ENCODE results near the gene NUDT3.
"Not testable (repeated sequence)": the region's sequence is repeated elsewhere in the genome, so short reads cannot be mapped to it uniquely, and the experiment has no call there.

Gene NUDT3

DNA sequence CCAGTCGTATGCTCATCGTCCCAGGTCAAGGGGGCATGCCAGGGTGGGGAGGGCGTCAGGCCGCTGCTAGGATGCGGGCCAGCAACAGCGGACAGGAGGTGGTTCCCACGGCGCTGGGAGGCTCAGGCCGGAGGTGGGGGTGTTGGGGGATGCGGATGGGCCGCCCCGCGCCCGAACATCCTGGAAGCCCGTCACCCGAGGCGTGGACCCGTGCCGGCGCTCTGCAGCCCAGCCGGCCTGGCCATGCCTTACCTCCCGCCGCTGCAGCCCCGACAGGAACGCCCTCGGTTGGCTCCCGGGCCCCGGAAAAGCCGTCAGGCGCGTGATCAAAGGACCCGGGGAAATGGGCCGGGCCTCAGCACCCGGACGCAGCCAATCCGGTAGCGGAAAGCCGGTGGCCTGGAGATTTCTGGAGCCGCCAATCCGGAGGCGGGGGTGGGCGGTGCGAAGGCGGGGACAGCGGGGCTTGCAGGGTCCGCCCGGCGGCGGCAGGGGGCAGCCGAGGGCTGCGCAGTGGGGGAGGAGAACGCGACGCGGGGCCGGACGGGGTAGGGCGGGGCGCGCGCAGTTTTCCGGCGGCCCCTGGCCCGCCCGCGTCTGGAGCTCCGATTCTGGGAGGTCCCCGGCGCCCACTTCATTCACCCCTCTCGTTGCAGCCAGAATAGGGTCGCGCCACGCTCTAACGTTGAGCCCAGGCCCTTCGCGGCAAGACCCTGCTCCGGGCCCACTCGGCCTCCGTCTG is 143.6 kb downstream of the NUDT3 start, which contains the start of gene SMIM29:
TSS of gene SMIM29 (minus strand) at position 280 of the 742 bp plus-strand sequence. CDS start 1,215 bp downstream, outside the sequence.
- Histone ChIP-seq H3K9ac (ENCODE audit: low read length in 5 of 5) (peak within 1 kb of the TSS; percentile 63 to 95 (median 93)), H3K27me3 (ENCODE audit: control insufficient read depth in 5 of 5, insufficient read depth in 4 of 5, low read length in 5 of 5) (no peaks in the 10 kb centered on the region), H3K4me1 (ENCODE audit: control insufficient read depth in 5 of 5, insufficient read depth in 5 of 5, low read length in 5 of 5) (peaks cover 0 to 29% (median 25%) of the 10 kb centered on the region in 5 donors), H3K36me3 (ENCODE audit: control insufficient read depth in 5 of 5, insufficient read depth in 5 of 5, low read length in 5 of 5) (peaks cover 0 to 7% (median 3%) of the 10 kb centered on the region in 5 donors), H3K27ac (ENCODE audit: low read depth, low read length) (peak within 1 kb of the TSS; percentile 86), H3K4me3 (ENCODE audit: low read depth in 1 of 5, low read length in 5 of 5) (peak within 1 kb of the TSS; percentile 77 to 90 (median 86)), H3K9me3 (ENCODE audit: control insufficient read depth in 5 of 5, low read length in 5 of 5) (no peaks in the 10 kb centered on the region)

DNA sequence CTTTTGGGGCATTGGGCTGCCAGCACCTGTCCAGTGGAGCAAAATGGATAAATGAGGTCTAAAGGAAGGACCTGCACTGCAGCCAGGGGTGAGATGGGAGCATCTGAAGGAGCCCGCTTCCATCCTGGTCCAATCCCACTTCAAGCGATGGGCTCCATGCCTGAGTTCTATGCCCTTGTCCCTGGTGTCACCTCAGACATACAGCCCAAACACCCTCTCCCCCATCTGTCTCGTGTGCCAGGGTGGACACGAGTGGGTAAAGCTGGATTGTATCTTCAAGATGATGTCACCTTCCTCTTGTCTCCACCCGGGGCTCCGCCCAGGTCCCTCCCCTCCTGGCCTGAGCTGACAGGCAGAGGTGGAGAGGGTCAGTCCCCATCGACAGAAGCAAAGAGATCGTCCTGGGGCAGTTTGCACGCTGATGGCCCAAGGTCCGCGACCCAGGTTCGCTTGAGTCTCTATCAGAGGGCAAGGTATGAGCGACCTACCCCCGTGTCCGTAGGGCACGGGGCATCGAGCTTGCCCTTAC is 144.2 kb downstream of the NUDT3 start:
- Histone ChIP-seq H3K27me3 (ENCODE audit: control insufficient read depth in 5 of 5, insufficient read depth in 4 of 5, low read length in 5 of 5) (no peaks in the 10 kb centered on the region), H3K27ac (ENCODE audit: low read depth, low read length) (peak overlapping the region; percentile 86), H3K36me3 (ENCODE audit: control insufficient read depth in 5 of 5, insufficient read depth in 5 of 5, low read length in 5 of 5) (peaks cover 0 to 10% (median 3%) of the 10 kb centered on the region in 5 donors), H3K9ac (ENCODE audit: low read length in 5 of 5) (peak overlapping the region; percentile 38 to 93 (median 87)), H3K4me3 (ENCODE audit: low read depth in 1 of 5, low read length in 5 of 5) (peak overlapping the region; percentile 77 to 90 (median 86)), H3K9me3 (ENCODE audit: control insufficient read depth in 5 of 5, low read length in 5 of 5) (no peaks in the 10 kb centered on the region), H3K4me1 (ENCODE audit: control insufficient read depth in 5 of 5, insufficient read depth in 5 of 5, low read length in 5 of 5) (peaks cover 0 to 35% (median 28%) of the 10 kb centered on the region in 5 donors)

DNA sequence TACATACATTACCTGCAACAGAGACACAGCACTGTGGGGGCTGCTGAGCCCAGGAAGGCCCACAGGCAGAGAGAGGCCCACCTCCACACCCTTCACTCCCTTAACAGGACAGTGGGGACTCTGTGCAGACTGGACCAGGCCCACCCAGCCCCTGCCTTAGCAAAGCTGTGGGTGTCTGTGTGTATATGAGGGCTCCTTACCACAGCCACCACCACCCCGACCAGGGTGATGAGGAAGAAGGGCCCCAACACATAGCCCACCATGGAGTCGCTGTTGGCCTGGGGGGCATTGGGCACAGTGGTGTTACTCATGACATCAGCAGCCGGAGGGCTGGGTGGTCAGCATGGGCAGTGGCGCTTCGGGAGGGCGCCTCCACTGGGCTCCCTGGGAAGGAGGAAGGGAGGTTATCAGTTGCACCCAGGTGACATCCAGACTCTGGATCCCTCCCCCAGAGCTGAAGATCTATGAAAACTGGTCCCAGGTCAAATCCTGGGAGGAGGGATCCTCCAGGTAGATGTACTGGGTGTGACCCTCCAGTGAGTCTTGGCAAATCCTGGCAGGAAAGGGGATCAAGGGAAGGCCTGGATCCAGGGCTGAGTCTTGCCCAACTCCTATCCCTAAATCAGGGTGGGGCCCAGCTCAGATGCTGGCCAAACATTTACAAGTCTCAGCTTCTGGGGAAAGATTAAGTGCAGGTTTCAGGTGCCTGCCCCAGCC is 144.8 kb downstream of the NUDT3 start:
- H3K4me1 ChIP-seq (ENCODE audit: control insufficient read depth in 5 of 5, insufficient read depth in 5 of 5, low read length in 5 of 5): peaks cover 0 to 35% (median 28%) of the 10 kb centered on the region in 5 donors
- H3K27me3 ChIP-seq (ENCODE audit: control insufficient read depth in 5 of 5, insufficient read depth in 4 of 5, low read length in 5 of 5): no peaks in the 10 kb centered on the region
- peaks cover 0 to 13% (median 3%) of the 10 kb centered on the region in 5 donors for H3K36me3 ChIP-seq (ENCODE audit: control insufficient read depth in 5 of 5, insufficient read depth in 5 of 5, low read length in 5 of 5)
- H3K4me3 ChIP-seq (ENCODE audit: low read depth in 1 of 5, low read length in 5 of 5): peak overlapping the region in 3 of 5 donors; percentile 82 to 90 (median 86)
- H3K27ac ChIP-seq (ENCODE audit: low read depth, low read length): peak overlapping the region; percentile 86
- peak overlapping the region in 4 of 5 donors; percentile 86 to 93 (median 88) for H3K9ac ChIP-seq (ENCODE audit: low read length in 5 of 5)
- H3K9me3 ChIP-seq (ENCODE audit: control insufficient read depth in 5 of 5, low read length in 5 of 5): no peaks in the 10 kb centered on the region

DNA sequence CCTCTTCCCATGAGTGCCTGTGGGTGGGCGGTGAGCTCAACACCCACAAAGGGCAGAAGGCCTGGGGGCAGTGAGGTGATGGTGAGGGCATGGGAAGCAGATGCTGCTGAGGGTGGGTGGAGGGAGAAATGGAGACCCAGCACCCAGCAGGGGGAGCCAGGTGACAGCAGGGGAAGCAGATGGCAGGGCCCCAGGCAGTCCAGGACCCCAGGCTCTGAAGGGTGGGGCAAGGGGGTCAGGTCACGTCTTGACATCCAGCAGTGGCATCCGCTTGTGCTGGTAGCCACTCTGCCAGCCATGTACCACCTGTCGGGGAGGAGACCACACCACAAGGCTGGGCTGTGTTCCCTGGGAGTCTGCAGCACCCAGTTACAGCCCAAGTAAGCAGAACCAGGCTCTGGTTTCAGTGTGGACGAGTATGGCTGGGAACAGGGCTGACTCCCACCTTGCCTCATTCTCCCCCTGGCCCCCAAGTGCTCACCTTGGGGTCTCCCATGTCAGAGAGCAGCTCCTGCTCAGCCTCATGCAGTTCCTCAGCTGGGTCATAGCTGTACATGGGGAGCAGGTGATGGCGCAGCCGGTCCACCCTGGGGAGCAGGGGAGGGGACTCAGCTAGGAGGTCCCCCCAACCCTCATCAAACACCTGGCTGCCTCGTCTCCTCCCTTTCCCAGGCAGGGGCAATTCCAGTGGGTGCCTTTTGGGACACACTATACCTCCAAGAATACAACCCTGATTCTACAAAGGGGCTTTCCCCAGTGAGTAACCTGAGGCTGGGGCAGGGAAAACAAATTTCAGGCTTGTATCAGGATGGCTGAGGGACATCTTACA is 145.7 kb downstream of the NUDT3 start:
- Histone ChIP-seq H3K27ac (ENCODE audit: low read depth, low read length) (peak overlapping the region; percentile 13), H3K9me3 (ENCODE audit: control insufficient read depth in 5 of 5, low read length in 5 of 5) (no peaks in the 10 kb centered on the region), H3K36me3 (ENCODE audit: control insufficient read depth in 5 of 5, insufficient read depth in 5 of 5, low read length in 5 of 5) (peaks cover 0 to 22% (median 8%) of the 10 kb centered on the region in 5 donors), H3K9ac (ENCODE audit: low read length in 5 of 5) (peak overlapping the region in 1 of 5 donors; percentile 4), H3K27me3 (ENCODE audit: control insufficient read depth in 5 of 5, insufficient read depth in 4 of 5, low read length in 5 of 5) (no peaks in the 10 kb centered on the region), H3K4me3 (ENCODE audit: low read depth in 1 of 5, low read length in 5 of 5) (no peak overlapping the region), H3K4me1 (ENCODE audit: control insufficient read depth in 5 of 5, insufficient read depth in 5 of 5, low read length in 5 of 5) (peaks cover 0 to 35% (median 28%) of the 10 kb centered on the region in 5 donors)

DNA sequence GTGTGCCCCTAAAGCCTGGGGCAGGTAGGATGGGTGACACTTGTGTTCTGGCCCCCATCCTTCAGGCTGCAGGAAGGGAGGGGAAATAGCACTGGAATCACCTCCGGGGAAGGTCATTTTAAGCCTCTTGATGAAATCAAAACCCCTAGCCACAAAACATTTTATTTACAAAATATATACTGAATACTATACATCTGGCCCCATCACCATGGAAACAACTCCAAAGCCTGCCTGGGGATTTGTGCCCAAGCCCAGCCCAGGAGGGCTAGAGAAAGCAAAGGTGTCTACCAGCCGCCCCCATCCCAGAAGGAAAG is 146.3 kb downstream of the NUDT3 start:
- Histone ChIP-seq H3K4me1 (ENCODE audit: control insufficient read depth in 5 of 5, insufficient read depth in 5 of 5, low read length in 5 of 5) (peaks cover 0 to 35% (median 28%) of the 10 kb centered on the region in 5 donors), H3K9me3 (ENCODE audit: control insufficient read depth in 5 of 5, low read length in 5 of 5) (no peaks in the 10 kb centered on the region), H3K27me3 (ENCODE audit: control insufficient read depth in 5 of 5, insufficient read depth in 4 of 5, low read length in 5 of 5) (no peaks in the 10 kb centered on the region), H3K27ac (ENCODE audit: low read depth, low read length) (peak overlapping the region; percentile 13), H3K4me3 (ENCODE audit: low read depth in 1 of 5, low read length in 5 of 5) (no peak overlapping the region), H3K36me3 (ENCODE audit: control insufficient read depth in 5 of 5, insufficient read depth in 5 of 5, low read length in 5 of 5) (peaks cover 0 to 28% (median 12%) of the 10 kb centered on the region in 5 donors), H3K9ac (ENCODE audit: low read length in 5 of 5) (no peak overlapping the region)

DNA sequence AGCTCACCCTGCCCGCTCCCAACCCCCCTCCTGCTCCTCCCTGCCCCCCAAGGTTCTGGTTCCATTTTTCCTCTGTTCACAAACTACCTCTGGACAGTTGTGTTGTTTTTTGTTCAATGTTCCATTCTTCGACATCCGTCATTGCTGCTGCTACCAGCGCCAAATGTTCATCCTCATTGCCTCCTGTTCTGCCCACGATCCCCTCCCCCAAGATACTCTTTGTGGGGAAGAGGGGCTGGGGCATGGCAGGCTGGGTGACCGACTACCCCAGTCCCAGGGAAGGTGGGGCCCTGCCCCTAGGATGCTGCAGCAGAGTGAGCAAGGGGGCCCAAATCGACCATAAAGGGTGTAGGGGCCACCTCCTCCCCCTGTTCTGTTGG is 146.7 kb downstream of the NUDT3 start:
- not testable (repeated sequence) for H3K9ac ChIP-seq (ENCODE audit: low read length in 5 of 5); H3K4me3 ChIP-seq (ENCODE audit: low read depth in 1 of 5, low read length in 5 of 5); H3K9me3 ChIP-seq (ENCODE audit: control insufficient read depth in 5 of 5, low read length in 5 of 5); H3K27me3 ChIP-seq (ENCODE audit: control insufficient read depth in 5 of 5, insufficient read depth in 4 of 5, low read length in 5 of 5); H3K27ac ChIP-seq (ENCODE audit: low read depth, low read length)
- Histone ChIP-seq H3K36me3 (ENCODE audit: control insufficient read depth in 5 of 5, insufficient read depth in 5 of 5, low read length in 5 of 5) (peaks cover 0 to 30% (median 14%) of the 10 kb centered on the region in 5 donors), H3K4me1 (ENCODE audit: control insufficient read depth in 5 of 5, insufficient read depth in 5 of 5, low read length in 5 of 5) (peaks cover 0 to 35% (median 28%) of the 10 kb centered on the region in 5 donors)

DNA sequence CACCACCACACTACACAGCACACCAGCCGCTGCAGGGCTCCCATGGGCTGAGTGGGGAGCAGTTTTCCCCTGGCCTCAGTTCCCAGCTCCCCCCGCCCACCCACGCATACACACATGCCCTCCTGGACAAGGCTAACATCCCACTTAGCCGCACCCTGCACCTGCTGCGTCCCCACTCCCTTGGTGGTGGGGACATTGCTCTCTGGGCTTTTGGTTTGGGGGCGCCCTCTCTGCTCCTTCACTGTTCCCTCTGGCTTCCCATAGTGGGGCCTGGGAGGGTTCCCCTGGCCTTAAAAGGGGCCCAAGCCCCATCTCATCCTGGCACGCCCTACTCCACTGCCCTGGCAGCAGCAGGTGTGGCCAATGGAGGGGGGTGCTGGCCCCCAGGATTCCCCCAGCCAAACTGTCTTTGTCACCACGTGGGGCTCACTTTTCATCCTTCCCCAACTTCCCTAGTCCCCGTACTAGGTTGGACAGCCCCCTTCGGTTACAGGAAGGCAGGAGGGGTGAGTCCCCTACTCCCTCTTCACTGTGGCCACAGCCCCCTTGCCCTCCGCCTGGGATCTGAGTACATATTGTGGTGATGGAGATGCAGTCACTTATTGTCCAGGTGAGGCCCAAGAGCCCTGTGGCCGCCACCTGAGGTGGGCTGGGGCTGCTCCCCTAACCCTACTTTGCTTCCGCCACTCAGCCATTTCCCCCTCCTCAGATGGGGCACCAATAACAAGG is 147.3 kb downstream of the NUDT3 start:
- H3K27me3 ChIP-seq (ENCODE audit: control insufficient read depth in 5 of 5, insufficient read depth in 4 of 5, low read length in 5 of 5); H3K9ac ChIP-seq (ENCODE audit: low read length in 5 of 5); H3K4me3 ChIP-seq (ENCODE audit: low read depth in 1 of 5, low read length in 5 of 5); H3K9me3 ChIP-seq (ENCODE audit: control insufficient read depth in 5 of 5, low read length in 5 of 5): not testable (repeated sequence)
- Histone ChIP-seq H3K27ac (ENCODE audit: low read depth, low read length) (peak overlapping the region; percentile 38), H3K36me3 (ENCODE audit: control insufficient read depth in 5 of 5, insufficient read depth in 5 of 5, low read length in 5 of 5) (peaks cover 0 to 33% (median 14%) of the 10 kb centered on the region in 5 donors), H3K4me1 (ENCODE audit: control insufficient read depth in 5 of 5, insufficient read depth in 5 of 5, low read length in 5 of 5) (peaks cover 0 to 35% (median 27%) of the 10 kb centered on the region in 5 donors)

DNA sequence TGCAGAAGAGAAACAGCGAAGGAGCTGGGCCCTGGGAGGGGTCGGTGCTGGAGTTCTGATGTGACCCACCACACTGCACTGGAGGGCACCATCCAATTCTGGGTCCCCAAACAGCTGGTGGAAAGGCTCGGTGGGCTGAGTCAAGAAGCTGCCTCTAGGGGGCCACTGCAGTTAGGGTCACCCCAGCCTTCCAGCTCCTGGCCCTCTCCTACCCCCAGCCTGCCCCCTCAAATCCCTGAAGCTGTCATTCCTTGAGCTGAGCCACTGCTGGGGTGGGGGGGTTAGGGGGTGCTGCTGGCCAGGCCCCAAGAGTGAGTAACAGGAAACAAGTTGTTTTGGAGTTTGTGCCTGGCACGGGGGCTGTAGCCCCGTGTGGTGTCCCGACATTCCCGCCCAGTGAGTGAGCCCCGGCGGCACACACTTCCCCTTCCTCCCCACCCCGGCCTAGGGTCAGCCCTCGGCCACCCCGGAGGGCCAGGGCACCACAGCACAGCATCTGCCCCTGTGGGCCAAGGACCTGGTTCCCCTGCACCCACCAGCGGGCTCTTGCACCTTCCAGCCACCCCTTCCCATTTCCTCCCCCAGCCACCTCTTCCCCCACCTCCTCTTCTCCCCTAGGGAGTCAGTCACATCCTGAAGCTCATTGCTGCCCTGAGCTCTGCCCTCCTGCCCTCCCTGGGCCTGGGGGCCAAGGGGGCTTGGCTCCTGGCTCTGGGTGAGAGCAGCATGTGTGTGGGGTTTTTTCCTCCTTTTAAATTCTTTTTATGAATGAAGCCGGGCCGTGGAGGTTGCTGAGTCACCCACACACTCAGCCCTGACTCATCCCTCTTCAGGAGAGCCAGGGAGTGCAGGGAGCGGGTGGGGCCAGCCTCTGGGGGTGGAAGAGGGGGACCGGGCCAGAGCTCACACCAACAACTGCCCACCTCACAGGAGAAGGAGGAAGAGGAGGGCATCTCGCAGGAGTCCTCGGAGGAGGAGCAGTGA is 148.3 kb downstream of the NUDT3 start:
- H3K4me1 ChIP-seq (ENCODE audit: control insufficient read depth in 5 of 5, insufficient read depth in 5 of 5, low read length in 5 of 5): peaks cover 0 to 26% (median 18%) of the 10 kb centered on the region in 5 donors
- no peaks in the 10 kb centered on the region for H3K27me3 ChIP-seq (ENCODE audit: control insufficient read depth in 5 of 5, insufficient read depth in 4 of 5, low read length in 5 of 5)
- peak overlapping the region in 3 of 5 donors; percentile 14 to 56 (median 28) for H3K9ac ChIP-seq (ENCODE audit: low read length in 5 of 5)
- H3K36me3 ChIP-seq (ENCODE audit: control insufficient read depth in 5 of 5, insufficient read depth in 5 of 5, low read length in 5 of 5): peaks cover 0 to 33% (median 14%) of the 10 kb centered on the region in 5 donors
- H3K4me3 ChIP-seq (ENCODE audit: low read depth in 1 of 5, low read length in 5 of 5): no peak overlapping the region
- peak overlapping the region; percentile 38 for H3K27ac ChIP-seq (ENCODE audit: low read depth, low read length)
- H3K9me3 ChIP-seq (ENCODE audit: control insufficient read depth in 5 of 5, low read length in 5 of 5): no peaks in the 10 kb centered on the region
